Osteocyte (in vitro differentiated cells): ENCODE results near the gene TDRD1. TPM values are rescaled to one million over a fixed set of nuclear protein-coding genes. Genes with fewer than 3 reads are reported as not detected.

Experiments used
- DNase-seq: peaks from one replicate; pipeline ENCODE4 v3.0.0; 2021; ENCODE audit warnings: mixed read lengths; ENCODE audit not compliant: unreplicated experiment; ENCODE audit errors: extremely low spot score
- H3K27ac Mint-ChIP-seq: one replicate; pipeline ENCODE4 v1.8.0; 2021; ENCODE audit warnings: mild to moderate bottlenecking, mixed read lengths; ENCODE audit not compliant: unreplicated experiment
- H3K27me3 Mint-ChIP-seq: one replicate; pipeline ENCODE4 v1.8.0; 2021; ENCODE audit warnings: mixed read lengths; ENCODE audit not compliant: unreplicated experiment
- H3K36me3 Mint-ChIP-seq: one replicate; pipeline ENCODE4 v1.8.0; 2021; ENCODE audit warnings: mixed read lengths; ENCODE audit not compliant: unreplicated experiment
- H3K4me1 Mint-ChIP-seq: one replicate; pipeline ENCODE4 v1.8.0; 2021; ENCODE audit warnings: mixed read lengths; ENCODE audit not compliant: unreplicated experiment
- H3K4me3 Mint-ChIP-seq: one replicate; pipeline ENCODE4 v1.8.0; 2021; ENCODE audit warnings: mild to moderate bottlenecking, moderate library complexity, mixed read lengths; ENCODE audit not compliant: unreplicated experiment
- H3K9me3 Mint-ChIP-seq: one replicate; pipeline ENCODE4 v1.8.0; 2021; ENCODE audit warnings: mixed read lengths; ENCODE audit not compliant: unreplicated experiment
- total RNA-seq: library from RNA; stranded (reverse); gene quantifications from 2 replicates; pipeline ENCODE4 v1.2.1, GENCODE V29; 2021
- TF ChIP-seq, protein P1 (sequence below): fragments of 200-600 bp; sonication (generic); IDR thresholded peaks from 2 replicates; pipeline ENCODE4 v1.5.0; 2021; ENCODE audit warnings: antibody characterized with exemption, mild to moderate bottlenecking, moderate library complexity

TDRD1 gene
- total RNA-seq, 1 donor from 2014 or later = not detected

DNA sequence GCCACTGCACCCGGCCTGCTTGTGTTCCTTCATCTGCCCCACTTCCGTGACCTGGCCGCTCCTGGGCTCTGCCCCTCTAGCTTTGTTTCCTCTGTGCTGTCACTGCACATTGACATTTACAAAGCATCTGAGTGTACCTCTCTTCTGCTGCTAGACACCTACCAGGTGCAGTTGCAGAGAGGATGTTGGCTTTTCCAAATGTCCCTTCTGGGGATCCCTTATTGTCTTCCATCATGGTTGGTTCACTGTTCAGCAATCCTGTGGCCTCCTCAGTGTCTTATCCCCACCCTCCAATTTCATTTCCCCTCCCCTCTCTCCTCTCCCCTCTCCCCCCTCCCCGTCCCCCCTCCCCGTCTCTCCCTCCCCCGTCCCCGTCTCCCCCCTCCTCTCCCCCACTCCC is 73.7 kb downstream of the TDRD1 start:
- no peak for DNase-seq
- TF ChIP-seq, protein P1, sequence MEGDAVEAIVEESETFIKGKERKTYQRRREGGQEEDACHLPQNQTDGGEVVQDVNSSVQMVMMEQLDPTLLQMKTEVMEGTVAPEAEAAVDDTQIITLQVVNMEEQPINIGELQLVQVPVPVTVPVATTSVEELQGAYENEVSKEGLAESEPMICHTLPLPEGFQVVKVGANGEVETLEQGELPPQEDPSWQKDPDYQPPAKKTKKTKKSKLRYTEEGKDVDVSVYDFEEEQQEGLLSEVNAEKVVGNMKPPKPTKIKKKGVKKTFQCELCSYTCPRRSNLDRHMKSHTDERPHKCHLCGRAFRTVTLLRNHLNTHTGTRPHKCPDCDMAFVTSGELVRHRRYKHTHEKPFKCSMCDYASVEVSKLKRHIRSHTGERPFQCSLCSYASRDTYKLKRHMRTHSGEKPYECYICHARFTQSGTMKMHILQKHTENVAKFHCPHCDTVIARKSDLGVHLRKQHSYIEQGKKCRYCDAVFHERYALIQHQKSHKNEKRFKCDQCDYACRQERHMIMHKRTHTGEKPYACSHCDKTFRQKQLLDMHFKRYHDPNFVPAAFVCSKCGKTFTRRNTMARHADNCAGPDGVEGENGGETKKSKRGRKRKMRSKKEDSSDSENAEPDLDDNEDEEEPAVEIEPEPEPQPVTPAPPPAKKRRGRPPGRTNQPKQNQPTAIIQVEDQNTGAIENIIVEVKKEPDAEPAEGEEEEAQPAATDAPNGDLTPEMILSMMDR = no peak

DNA sequence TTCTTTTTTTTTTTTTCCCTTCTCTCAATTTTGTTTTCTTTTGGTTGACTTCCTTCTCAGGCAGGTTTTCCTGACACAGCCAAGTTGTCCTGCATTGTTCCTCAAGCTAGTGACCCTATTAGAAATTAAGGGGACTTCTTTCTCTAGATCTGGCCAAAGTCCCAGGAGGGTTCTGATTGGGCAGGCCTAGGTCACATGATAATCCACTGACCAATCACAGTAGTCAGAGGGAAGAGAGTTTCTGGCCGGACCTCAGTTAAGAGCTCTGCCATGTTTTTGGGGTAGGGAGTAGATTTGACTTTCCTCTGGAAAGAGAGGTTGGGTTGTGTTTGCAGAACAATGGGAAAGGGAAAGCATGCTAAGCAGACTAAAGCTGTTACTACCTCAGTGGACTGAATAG is 76.1 kb downstream of the TDRD1 start:
- H3K4me3 Mint-ChIP-seq = no peak overlapping the region
- peaks cover 2% of the 10 kb centered on the region for H3K36me3 Mint-ChIP-seq
- H3K9me3 Mint-ChIP-seq = no peaks in the 10 kb centered on the region
- H3K4me1 Mint-ChIP-seq = no peaks in the 10 kb centered on the region
- H3K27ac Mint-ChIP-seq = no peak overlapping the region
- peaks cover 30% of the 10 kb centered on the region for H3K27me3 Mint-ChIP-seq
- DNase-seq = no peak
- TF ChIP-seq, protein P1 = no peak

More for the DNA sequence above, 73.7 kb downstream of the TDRD1 start:
- no peak overlapping the region for H3K27ac Mint-ChIP-seq
- H3K36me3 Mint-ChIP-seq = no peaks in the 10 kb centered on the region
- no peaks in the 10 kb centered on the region for H3K9me3 Mint-ChIP-seq
- H3K4me1 Mint-ChIP-seq = no peaks in the 10 kb centered on the region
- no peak overlapping the region for H3K4me3 Mint-ChIP-seq
- peaks cover 42% of the 10 kb centered on the region for H3K27me3 Mint-ChIP-seq

DNA sequence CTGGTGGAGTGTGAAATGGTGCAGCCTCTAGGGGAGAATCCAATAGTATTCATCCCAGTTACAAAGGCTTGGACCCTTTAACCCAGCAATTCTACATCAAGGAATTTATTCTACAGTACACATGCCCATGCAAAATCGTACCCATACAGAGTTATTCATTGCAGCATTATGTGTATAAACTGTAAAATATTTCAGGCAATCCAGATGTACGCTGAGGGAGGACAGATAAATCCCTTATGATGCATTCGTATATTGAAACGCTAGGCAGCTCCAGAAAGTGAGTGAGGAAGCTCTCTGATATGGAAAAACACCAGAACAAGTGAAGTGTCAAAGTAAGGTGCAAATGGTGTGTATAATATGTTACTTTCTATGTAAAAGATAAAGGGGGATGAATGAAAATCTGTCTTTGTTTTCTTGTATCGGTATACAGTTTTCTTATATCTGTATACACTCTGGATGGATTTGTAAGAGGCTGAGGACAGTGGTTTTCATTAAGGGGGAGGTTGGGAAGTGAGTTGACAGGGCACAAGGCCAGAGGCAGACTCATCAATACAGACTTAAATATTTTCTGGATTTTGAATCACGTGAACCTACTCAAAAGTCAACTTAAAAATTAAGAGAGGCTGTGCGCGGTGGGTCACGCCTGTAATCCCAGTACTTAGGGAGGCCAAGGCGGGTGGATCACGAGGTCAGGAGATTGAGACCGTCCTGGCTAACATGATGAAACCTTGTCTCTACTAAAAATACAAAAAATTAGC is 77.0 kb downstream of the TDRD1 start:
- peaks cover 2% of the 10 kb centered on the region for H3K36me3 Mint-ChIP-seq
- H3K4me1 Mint-ChIP-seq = peaks cover 3% of the 10 kb centered on the region
- no peak for DNase-seq
- H3K4me3 Mint-ChIP-seq = no peak overlapping the region
- no peaks in the 10 kb centered on the region for H3K9me3 Mint-ChIP-seq
- peaks cover 21% of the 10 kb centered on the region for H3K27me3 Mint-ChIP-seq
- TF ChIP-seq, protein P1 = no peak
- H3K27ac Mint-ChIP-seq = no peak overlapping the region

DNA sequence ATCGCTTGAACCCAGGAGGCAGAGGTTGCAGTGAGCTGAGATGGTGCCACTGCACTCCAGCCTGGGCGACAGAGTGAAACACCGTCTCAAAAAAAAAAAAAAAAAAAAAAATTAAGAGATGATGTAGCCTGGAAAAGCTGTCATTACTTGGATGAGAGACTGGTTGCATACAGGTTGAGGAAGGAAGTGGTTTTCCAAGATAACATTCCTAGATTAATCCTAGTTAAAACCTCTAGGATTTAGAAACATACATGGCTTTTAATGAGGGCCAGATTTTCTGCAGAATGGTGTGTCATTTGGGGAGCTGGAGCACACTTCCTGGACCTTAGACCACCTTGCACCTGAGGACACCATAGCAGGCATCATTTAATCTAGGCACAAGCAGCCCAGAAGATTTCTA is 77.7 kb downstream of the TDRD1 start:
- Mint-ChIP-seq H3K9me3 (no peaks in the 10 kb centered on the region), H3K4me1 (peaks cover 5% of the 10 kb centered on the region), H3K27ac (no peak overlapping the region), H3K36me3 (peaks cover 2% of the 10 kb centered on the region), H3K27me3 (peaks cover 17% of the 10 kb centered on the region), H3K4me3 (no peak overlapping the region)
- TF ChIP-seq, protein P1 = no peak
- DNase-seq = no peak

DNA sequence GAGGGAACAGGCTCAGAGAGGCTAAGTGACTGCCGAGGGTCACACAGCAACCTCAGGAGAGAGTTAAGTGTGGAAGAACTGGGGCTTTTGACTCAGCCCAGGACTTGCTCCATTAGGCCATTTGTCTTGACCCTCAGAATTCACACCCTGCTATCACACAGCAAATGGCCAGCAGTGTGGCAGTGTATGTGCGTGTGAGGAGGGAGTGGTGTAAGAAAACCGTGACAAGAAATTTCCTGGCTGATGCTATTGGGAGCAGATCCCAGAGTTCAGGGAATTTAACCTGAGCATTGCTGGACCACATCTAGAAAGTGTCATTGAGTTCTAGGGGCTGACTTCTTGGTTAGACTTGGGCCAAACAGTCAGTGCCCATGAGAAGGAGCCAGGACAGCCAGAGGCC is 78.3 kb downstream of the TDRD1 start:
- Mint-ChIP-seq H3K27ac (no peak overlapping the region), H3K4me1 (peaks cover 5% of the 10 kb centered on the region), H3K9me3 (no peaks in the 10 kb centered on the region), H3K27me3 (peaks cover 17% of the 10 kb centered on the region), H3K36me3 (peaks cover 2% of the 10 kb centered on the region), H3K4me3 (no peak overlapping the region)
- TF ChIP-seq, protein P1 = no peak
- no peak for DNase-seq
